G401 (cell line): ENCODE data around the gene NLE1. TPM values are rescaled to one million over a fixed set of nuclear protein-coding genes. Genes with fewer than 3 reads are reported as not detected.
"Not testable (repeated sequence)": the region's sequence is repeated elsewhere in the genome, so short reads cannot be mapped to it uniquely, and the experiment has no call there.

Source experiments
- DNase-seq: peaks from one replicate; pipeline ENCODE4 v3.0.0-alpha.2; 2015; ENCODE audit warnings: low spot score
- in situ Hi-C: cut with HindIII; loops from 2 replicates; pipeline ENCODE4 v1.10.0; 2016; ENCODE audit warnings: low sequenced_read_pairs, mixed read lengths
- total RNA-seq: library from RNA; depleted of rRNA; stranded (reverse); fragments of >200 nt; shearing (Covaris generic); gene quantifications from 2 replicates; pipeline ENCODE4 v1.2.3, GENCODE V29; 2014; rRNA removed

Gene NLE1
- total RNA-seq, 1 experiment from 2014 or later: 29.0 TPM

DNA sequence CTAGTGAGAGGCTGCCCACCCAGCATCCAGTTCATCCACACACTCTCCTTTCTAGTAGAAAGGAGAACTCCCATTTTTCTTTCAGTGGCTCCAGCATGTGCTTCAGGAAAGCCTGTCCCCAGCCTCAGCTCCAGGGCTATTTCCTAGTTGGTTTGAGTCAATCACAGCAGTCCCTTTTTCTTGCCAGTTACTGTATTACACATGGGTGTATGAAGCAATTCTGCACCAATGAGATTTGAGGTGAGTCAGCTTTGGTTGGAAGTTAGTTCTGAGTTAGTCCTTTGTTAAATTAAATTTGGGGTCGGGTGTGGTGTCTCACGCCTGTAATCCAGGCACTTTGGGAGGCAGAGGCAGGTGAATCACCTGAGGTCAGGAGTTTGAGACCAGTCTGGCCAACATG lies 47.2 kb downstream of the NLE1 start:
- in situ Hi-C loops: no loop called here
- no peak for DNase-seq

- DNase-seq, in situ Hi-C loops: not testable (repeated sequence)
Observed at GRCh38 chr17:35090707-35091106, 51.4 kb downstream of the NLE1 start.

DNA sequence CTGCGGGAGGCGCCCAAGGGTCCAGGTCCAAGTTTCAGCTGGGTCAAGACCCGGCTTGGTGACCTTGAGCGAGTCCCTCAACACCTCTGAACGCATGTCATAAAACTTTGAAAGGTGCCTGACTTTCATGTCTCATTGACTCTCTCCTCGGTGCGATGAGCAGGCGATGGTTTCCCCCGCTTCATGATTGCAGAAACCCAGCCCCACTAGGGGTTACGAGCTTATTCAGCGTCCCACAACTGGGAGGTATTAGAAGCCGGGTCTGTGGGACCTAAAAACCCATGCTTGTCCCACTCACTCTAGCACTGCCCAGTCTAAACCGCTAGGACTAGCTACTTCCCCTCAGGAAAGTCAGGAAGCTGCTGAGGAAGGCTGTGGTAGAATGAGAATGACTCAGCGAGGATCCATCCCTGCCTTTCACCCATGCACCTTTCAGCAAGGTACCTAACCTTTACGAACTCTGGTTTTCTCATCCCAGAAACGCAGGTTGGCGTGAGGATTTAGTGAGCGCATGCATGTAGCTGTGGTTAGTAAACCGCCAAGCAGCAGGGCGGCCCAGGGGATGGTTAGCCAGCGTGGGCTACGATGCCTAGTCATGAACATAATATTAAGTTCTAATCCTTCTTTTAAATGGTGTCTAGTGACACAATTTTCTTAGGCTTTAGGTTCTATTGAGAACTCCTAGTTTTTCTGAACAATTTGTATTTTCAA lies 52.4 kb downstream of the NLE1 start:
- in situ Hi-C loops: no loop called here

GRCh38 chr17:35088881-35089585 lies 53.1 kb downstream of the NLE1 start:
- peak; percentile 78 for DNase-seq
- in situ Hi-C loops: no loop called here

More for the DNA sequence above, 52.4 kb downstream of the NLE1 start:
- DNase-seq: peak; percentile 11

GRCh38 chr17:35088356-35088880 lies 53.7 kb downstream of the NLE1 start:
- in situ Hi-C loops: no loop called here
- DNase-seq: peak; percentile 68

GRCh38 chr17:35087731-35088355 lies 54.3 kb downstream of the NLE1 start:
- DNase-seq: no peak
- in situ Hi-C loops: no loop called here

GRCh38 chr17:35086931-35087573 lies 55.1 kb downstream of the NLE1 start:
- in situ Hi-C loops: no loop called here
- DNase-seq: no peak

DNA sequence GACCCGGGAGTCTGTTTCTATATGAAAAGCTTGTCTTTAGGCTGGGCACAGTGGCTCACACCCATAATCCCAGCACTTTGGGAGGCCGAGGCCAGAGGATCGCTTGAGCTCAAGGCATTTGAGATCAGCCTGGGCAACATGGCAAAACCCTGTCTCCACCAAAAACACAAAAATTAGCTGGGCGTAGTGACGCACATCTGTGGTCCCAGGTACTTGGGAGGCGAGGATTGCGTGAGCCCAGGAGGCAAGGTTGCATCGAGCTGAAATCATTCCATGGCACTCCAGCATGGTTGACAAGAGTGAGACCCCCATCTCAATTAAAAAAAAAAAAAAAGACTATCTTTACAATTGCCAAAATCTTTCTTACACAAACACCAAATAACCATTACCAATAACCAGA lies 55.9 kb downstream of the NLE1 start:
- in situ Hi-C loops: no loop called here
- DNase-seq: no peak

- in situ Hi-C loops: no loop called here
Observed at GRCh38 chr17:35084987-35085386, 57.1 kb downstream of the NLE1 start.

GRCh38 chr17:35083071-35083470 lies 59.0 kb downstream of the NLE1 start:
- in situ Hi-C loops: no loop called here
- DNase-seq: no peak

More at GRCh38 chr17:35084987-35085386, 57.1 kb downstream of the NLE1 start:
- no peak for DNase-seq

DNA sequence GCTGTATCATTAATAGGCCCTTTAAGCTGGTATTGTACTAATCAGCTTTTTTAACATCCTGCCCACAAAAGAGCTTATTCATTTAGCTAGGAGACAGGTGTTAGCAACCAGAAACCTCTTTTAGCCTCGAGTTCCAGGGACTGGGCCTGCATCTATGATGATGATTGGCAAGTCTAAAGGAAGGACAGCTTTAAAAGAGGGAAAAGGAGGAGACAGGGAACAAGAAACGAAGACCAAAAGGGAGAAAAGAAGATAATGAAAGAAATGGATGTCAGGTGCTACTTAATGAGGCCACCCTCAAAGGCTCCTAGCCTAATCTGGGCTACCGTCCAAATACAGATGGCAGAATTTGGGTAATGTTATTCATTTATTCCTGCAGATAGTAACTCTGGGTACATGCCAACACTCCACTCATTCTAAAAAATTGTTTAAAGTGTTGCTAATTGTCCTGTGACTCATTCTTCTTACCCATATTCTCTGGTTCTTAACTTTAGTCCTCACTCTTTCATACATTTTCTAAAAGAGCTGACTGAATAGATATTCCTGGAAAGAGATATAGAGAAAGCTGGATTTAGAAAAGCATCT lies 59.9 kb downstream of the NLE1 start:
- in situ Hi-C loops: no loop called here
- DNase-seq: peak; percentile 10

DNA sequence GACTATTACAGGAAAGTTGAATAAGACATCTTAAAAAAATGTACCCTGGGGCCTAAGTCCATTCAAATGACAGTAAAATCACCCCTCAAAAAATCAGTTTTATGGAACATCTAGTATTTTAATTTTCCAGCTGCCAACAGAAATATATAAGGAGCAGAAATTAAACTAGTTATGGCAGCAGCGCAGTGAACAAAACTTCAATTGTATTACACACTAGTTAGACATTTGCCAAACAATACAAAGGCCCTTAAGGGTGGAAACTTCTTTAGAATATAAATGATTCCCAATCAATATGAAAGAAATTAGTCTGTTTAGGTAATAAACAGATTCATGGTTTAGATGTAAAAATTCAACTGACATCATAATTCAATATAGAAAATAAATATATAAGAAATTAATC lies 60.5 kb downstream of the NLE1 start:
- DNase-seq: no peak
- in situ Hi-C loops: no loop called here

DNA sequence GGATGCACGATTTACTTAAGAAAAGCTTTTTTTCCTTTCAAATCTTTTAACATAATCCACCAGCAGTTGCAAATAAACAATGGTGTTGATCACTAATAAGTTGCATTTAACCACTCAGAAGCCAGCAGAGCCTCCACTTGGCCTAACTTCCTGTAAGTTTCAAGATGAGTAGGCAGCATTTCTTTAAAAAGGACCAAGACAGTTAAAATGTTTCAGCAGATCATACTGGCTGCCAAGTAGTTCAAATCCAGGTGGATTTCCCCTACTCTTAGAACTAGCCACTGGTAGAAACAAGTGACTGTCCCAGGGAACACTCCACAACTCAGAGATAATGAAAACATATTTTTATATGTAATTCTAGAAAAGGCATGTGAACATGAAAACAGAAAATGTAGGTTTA lies 61.6 kb downstream of the NLE1 start:
- in situ Hi-C loops: no loop called here

DNA sequence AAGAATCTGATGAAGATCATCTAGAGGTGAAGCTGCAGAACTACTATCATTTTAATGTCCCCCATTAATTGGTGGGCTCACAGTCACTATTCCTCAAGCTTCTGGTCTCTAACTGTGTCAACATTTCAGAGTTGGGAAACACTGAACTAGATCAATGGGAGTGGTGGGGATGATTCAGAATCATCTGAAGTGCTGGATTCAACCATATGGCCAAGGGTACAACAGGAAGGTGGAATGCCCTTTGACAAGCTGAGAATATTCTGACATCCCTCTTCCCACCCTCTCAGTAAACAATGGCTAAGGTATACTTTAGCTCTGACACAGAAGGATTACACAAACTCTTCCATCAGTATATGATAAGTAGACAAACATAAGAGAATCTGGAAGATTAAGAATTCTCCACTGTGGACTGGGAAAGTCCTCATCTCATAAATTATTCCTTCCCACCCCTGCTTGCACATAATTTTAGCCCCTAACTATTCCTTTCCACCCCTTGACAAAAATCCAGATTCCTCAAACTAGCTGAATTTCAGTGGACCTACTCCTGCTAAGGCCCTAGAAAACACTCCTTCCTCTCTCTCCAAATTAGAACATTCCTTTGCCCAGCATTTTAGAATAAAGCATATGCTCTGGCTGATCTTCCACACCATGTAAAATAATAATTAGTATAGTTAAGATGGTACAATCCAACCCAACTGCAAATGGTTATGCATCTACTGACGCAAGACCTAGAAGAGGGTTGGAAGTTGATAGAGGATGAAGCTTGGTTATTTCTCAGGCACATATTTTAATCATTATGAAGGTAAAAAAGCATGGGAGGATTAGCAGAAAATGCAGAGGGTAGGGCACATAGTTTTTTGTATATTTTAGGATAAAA lies 62.3 kb downstream of the NLE1 start:
- no peak for DNase-seq
- in situ Hi-C loops: no loop called here

More for the DNA sequence above, 61.6 kb downstream of the NLE1 start:
- DNase-seq: no peak

Other genes starting within 250 kb of the NLE1 start
- gene CCT6B, start 180.8 kb downstream of the NLE1 start, total RNA-seq: 0.12 and 0.14 TPM in 2 replicates
- 16.9 and 22.3 TPM in 2 replicates for gene ZNF830, start 180.8 kb downstream of the NLE1 start, total RNA-seq
- 38.8 and 49.3 TPM in 2 replicates for gene LIG3, start 161.8 kb downstream of the NLE1 start, total RNA-seq
- 6.5 and 13.0 TPM in 2 replicates for gene RFFL, start 78.6 kb downstream of the NLE1 start, total RNA-seq
- gene RAD51D, start 22.4 kb downstream of the NLE1 start, total RNA-seq: 8.1 and 12.9 TPM in 2 replicates
- gene FNDC8, start 20.7 kb downstream of the NLE1 start, total RNA-seq: not detected in 2 replicates
- not detected in 2 replicates for gene UNC45B, start 5.5 kb upstream of the NLE1 start, total RNA-seq
- not detected in 2 replicates for gene SLC35G3, start 52.1 kb upstream of the NLE1 start, total RNA-seq
- gene SLFN5, start 100.8 kb upstream of the NLE1 start, total RNA-seq: 0.06 and 0.54 TPM in 2 replicates
- not detected in 2 replicates for gene SLFN11, start 231.3 kb upstream of the NLE1 start, total RNA-seq